NCI-H2107 treated with DMSO at 0.1 percent for 48 hours (cell line): ENCODE results near the gene C1orf226.
A peak's percentile ranks its signal among the peaks of the same experiment; 100 is the strongest.

Source experiments
- DNase-seq: peaks from one replicate; lab custom pipeline; 2025; ENCODE audit not compliant: unreplicated experiment; lab: John Stamatoyannopoulos, UW

The C1orf226 gene

DNA sequence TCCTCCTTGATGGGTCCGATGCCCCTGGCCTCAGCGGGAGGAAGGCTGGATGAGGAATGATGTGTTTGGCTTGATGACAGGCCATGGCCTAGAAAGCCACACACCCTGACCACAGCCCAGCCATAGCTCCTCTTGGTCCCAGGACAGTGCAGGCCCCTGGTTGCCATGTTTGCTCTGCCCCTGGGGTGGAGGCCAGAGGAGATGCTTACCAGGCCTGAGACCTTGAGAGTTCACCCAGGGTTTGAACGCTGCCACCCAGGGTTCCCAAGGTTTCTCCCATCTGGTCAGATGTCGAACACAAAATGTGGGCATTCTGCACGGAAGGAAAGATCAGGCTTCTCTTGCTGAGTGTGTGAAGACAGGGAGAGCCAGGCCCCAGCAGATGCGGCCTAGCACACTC, 2.6 kb downstream of the C1orf226 start:
- DNase-seq, result no peak

DNA sequence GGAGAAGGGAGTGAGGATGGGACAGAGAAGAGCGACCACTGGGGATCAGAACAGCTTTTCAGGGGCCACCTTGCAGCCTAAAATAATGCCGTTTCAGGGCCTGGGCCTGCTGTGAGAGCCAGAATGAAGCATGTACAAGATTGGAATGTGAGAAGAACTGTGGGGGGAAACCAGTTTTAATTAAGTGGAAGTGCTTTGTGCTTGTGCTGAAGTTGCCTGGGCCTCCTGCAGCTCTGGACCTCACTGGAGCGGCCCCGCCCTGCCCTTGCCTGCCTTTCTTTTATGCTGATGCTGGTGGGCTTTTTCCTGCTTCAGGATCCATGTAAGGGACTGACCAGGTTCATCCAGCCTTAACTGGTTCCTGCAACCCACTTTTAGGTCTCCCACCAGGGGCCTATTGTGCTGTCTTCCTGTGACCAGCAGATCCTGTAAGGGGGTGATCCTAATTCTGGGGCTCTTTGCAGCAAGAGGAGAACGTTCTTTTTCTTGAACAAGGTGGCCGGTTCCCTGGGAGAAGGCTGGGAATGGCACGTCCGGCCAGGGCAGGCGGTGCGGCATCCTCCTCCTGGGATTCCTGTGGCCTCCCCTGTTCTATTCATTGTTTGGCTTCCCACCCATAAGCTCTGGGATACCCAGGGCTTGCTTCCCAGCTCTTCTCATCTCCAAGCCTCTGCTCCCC, 3.2 kb downstream of the C1orf226 start:
- DNase-seq, result no peak

DNA sequence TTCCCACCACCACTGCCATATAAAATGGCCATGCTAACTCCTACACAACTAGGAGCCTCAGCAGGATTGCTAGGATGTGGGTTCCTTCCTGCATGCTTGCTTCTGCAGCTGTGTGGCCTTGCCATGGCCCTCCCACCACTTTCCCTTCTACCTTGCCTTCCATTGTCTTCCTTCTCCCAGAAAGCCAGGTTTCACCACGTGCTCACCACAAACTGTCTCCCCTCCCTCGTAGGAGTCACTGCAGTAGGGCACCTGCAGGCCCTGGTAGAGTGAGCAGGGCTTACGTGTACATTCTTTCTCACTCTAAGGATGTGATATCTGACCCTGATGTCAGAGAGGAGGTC, 3.7 kb downstream of the C1orf226 start:
- DNase-seq, result no peak

DNA sequence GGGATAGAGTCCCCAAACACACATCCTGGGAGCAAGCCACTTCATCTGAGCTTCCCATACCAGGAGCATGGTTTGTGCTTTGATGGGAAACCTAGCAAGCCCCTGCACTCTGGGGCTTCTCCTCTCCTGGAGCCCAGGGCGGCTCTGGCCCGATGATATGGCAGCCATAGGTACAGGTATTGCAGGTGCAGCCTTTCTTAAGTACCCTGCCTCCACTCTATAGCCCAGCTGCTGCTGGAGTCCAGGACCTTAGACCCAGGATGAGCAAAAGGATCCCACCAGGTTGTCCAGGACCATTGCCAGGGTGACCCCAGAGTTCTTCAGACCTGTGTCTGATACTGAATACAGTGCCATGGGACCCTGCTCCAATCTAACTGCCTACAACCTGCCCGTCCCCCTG, 4.2 kb downstream of the C1orf226 start:
- no peak for DNase-seq

DNA sequence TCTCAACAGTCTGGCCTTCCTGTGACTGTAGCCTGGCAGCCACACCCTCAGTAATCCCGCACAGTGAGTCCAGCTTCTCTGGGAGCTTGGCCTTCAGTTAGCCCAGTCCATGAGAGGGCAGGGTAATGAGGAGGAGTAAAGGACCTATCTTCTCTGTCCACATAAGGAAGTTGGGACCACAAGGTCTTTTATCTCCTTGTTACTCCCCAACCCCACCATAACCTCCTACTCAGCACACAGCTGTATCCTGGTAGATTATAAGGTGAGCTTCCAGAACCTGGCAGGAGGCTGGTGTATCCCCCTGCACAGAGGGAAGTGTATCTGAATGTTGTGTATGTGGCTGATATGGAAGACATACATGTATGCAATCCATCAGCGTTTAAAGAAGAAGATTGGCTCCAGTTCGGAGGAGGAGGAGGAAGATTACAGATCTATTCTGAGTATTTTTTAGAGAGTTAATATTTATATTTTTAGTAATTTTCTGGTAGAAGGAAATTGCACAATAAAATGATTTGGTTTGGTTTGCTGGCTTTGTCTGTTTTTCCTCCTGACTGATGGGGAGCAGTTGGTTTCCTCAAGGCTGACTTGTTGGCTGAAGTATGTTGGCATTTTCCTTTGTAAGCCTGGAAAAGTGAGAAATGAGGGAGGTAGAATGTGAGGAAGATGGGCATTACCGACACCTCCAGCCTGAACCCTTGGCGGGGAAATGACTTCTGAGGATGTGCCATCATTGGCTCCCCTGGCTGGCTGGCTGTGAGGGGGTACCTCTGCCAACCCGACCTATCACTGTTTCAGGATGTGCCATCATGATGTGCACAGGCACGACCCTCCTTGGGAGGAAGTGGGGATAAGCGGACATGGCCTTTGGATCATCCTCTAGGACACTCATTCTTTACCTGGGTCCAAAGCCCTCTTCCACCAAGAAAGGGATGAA, 5.0 kb downstream of the C1orf226 start:
- no peak for DNase-seq

DNA sequence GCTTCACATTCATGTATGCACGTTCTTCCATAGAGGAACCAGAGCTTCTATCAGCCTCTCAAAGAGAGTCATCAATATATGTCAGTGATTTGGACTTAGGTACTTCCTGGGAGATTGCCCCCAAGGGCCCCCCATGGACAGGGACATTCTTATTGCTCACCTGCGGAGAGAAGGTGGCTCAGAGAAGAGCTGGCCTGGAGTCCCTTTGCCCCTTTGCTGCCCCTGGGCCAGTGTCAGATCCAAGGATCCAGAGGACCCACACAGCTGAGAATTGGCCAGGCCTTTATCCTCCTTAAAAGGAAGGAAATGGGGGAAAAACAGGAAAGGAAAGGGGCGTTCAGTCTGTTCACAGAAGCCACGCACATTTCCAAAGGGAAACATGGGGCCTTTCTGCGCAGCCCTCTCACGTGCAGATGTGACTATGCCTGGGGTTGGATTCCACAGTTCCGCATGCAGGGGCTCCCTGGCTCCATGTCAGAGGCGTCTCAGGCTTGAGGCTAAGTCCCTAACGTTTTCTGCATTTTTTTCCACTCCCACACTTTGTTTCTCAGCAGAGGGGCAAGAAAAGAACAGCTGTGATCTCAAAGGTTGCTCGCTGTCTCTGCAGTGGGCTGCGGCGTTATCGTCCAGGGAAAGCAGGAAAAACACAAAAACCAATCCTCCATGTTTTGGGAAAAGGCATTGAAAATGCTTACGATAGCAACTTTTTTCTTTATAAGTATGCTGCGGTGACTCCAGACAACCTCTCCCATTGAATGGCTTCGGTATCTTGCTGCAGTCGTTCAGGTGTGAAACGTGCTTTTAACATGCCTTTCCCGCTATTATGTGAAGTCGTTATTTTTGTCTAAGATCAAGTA, 5.9 kb downstream of the C1orf226 start:
- DNase-seq, result no peak

DNA sequence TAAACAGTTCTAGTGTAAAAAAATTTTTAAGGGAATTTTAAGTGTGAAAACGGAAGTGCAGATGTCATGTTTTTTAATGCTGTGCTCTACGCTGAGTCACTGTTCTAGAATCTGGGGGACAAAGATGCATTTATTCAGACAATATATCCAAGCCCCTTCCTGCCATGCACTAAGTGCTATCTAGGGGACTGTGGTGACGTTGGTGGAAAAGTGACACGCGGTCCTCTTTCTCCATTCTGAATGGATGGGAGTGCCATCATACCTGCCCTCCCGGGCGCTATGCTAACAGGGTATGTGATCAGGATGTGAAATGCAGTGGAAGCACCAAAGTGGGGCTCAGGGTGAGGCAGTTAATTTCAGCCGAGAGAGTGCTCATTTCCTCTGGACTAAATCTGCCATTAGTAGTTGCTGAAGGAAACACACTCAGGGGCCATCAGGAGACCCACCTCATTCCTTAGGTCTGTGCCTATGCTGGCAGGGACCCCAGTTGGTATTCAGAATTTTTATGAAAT, 6.6 kb downstream of the C1orf226 start:
- no peak for DNase-seq

DNA sequence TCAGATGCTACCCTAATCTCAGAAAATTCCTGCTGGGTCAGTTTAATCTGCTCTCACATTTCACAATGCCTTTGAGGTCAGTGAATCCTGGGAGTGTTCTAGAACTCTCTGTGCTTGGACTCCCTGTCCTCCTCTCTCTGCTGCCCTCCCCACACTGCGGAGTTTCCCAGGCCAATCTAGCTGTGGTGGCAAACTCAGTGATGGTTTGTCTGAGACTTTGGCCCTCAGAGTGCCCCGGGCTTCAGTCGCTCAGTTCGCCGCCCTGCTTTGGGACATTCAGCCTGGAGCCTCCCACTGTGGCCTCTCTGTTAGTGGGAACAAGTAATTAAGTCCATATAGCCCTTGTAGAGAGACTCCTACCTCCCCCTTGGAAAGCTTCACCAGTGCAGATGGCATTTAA, 7.1 kb downstream of the C1orf226 start:
- no peak for DNase-seq

DNA sequence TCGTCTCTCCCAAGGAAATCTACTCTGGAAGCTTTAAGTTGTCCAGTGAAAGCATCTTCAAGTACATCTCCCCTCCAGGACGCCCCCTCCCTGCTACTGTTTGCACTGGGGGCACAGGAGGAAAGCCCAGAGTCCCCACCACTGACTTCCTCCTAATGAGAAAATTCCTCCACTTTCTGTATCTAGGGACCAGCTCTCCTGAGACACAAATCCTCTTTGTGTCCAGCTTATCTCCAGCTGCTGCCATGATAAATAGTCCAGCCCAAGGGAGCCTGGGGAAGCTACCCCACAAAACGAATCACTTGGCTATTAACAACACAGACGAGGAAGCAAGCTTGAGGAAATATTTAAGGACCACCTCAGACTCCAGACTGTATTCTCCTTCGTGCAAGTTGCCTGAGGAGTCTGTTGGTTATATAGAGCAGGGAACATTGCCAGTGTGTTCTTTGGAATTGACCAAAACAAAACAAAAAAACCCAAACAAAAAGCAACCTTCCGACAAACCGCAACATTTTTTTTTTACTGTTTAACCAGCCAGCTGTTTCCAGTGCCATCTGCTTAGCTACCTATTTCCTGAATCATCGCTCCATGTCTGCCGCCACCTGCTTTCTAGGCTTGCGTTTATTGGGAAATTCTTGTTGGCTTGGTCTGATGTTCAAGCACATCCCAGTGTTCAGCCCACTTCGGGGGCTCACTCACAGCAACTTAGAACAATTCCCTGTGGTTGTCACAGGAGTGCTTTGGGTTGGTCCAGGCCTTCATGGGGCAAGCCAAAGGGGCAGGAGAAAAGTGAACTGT, 7.7 kb downstream of the C1orf226 start:
- DNase-seq, result peak; percentile 69

DNA sequence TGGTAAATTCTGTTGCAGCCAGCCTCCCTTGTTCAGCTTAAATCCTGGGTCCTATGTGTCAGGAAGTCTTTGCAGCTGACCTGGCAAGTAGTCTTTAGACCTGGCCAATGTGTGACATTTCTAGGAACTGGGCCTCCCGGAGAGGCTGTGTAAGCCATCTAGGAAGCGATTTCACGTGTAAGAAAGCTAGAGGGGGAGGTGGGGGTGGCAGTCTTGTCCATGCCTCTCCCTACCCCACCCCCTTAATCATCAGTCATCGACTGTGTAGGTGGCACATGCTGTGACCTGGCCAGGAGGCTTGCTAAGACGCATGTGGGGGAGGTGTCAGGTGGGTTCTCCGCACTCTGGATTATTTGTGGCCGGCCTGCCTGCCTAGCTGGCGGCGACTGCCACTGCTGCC, 8.4 kb downstream of the C1orf226 start:
- no peak for DNase-seq

DNA sequence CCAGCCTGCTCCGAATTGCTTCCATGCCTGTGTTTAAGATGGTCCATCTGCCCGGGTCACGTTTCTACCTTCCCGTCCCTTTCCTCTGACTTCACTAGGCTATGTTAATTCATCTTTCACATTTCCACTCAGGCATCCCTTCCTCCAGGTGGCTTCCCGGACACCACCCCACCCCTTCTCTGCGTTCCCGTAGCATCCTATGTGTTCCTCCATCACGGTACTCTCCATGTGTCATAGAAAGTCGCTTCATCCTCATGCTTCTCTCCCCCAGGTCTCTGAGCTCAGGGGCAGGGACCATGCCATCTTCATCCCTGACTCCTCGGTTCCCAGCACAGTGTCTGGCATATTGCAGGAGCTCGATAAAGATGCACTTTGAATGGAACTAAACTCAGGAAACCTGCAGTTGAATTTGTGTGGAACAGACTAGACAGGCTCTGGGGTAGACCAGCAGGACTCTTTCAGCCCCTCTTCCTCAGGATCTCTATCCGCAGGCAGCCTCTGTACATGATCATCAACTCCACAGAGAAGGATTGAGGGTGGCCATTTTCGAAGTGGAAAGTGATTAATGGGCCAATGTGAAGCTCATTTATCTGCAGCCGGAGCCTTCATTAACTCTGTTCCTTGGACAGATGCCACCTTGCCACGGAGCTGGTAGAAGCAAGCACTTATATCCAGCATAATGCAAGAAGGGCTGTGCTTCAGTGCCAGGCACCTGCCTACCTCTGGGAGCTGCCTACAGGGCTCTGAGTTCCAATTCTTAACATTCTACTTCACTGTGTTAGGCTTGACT, 9.1 kb downstream of the C1orf226 start:
- no peak for DNase-seq

DNA sequence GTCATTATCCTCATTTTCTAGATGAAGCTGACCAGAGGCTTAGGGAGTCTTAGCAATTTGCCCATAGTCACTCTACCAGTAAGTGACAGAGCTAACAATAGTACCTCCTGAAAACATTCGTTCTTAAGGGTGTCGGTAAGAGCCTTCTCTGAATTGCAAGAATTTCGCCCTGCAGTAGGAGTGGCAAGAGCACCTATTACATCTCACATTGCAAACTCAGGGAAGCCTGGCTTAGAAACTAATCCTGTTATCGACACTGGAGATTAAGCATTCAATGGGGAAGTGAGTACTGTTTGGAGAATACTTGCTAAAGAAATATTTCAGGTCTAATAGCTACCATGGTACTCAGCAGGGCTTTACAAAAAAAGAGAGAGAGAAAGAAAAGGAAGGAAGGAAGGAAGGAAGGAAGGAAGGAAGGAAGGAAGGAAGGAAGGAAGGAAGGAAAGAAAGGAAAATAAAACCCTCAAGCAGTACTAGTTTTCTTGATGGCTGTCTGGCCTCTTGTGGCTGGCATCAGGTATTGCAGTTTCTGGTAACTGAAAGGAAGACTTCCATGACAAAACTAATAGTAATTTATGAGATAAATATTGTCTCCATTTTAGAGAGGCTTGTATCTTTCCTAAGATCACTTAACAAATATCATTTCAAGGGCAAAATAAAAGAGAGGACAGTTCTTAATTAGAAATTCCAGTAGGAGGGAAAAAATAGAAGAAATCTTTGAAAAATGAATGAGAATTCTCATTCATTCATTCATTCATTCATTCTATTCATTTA, 10.4 kb downstream of the C1orf226 start:
- peak; percentile 56 for DNase-seq

DNA sequence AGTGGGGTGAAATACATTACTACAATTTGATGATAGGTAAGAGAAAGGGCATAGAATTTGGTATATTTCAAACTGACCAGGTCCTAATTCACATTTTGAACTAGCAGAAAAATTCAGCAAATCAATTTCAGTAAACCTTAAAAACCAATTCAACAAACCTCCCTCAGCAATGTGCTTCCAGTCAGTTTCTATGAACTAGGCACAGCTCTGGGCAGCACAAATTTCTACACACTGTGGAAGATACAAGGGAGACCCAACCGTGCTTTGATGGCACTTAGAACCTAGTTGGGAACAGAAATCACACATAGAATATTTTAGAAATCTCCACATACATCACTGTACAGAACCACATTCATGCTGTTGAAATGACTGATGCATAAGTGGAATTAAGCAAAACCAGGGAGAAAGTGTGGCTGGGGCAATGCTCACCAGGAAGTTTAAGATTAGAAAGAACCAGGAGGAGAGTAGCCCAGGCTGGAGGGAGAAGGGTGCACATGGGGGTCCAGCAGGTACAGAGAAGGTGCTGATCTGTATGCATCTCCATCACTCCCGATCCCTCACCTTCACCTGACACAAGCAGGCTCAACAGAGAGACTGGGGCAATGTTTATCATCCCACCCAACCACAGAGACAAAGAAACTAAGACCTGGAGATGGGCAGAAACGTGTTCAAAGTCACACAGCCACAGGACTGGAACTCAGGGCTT, 14.8 kb downstream of the C1orf226 start:
- no peak for DNase-seq

DNA sequence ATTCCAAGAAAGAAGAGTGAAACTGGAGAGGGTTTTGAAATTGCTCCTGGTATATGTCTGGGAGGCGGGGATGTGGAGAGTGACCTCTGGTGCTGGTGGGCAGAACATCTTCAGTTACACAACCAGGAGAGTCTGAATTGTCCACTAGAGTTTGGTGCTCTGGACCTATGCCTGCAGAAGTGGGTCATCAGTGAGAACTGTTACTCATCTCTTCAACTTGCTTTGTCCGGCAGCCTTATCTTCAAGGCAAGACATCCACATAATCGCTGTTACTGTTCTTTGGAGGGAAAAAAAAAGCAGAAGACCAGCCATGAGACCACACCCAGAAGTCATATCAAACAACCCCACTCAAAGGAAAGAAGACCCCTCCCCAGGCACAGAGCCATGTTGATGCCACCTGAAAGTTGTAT, 15.5 kb downstream of the C1orf226 start:
- DNase-seq, result no peak

DNA sequence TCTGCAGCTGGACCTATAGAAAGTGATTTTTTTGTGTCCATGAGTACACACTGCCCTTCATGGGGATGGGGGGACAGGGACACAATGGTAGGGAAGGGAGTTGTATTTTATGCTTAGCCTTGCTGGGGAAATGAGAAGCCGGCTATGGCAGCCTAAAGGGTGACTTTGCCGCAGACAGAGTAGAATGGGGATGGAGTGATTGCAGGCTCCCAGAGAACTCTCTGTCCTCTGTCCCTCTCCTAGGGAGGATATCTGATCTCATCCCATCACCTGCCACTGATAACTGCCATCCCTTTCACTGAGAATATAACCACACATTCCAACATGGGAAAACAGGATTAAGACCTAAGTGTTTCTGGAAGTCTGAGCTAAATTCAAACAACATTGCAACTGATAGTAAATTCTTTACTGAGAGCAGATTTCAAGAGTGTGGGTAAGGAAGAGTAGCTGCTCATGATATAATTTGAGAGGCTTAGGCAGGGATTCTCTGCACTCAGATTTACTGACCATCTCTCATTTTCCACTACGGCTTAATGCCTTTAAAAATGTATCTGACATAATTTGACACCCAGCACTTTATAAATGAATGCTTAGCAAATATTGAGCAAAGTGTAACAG, 16.5 kb downstream of the C1orf226 start:
- DNase-seq, result peak; percentile 47

DNA sequence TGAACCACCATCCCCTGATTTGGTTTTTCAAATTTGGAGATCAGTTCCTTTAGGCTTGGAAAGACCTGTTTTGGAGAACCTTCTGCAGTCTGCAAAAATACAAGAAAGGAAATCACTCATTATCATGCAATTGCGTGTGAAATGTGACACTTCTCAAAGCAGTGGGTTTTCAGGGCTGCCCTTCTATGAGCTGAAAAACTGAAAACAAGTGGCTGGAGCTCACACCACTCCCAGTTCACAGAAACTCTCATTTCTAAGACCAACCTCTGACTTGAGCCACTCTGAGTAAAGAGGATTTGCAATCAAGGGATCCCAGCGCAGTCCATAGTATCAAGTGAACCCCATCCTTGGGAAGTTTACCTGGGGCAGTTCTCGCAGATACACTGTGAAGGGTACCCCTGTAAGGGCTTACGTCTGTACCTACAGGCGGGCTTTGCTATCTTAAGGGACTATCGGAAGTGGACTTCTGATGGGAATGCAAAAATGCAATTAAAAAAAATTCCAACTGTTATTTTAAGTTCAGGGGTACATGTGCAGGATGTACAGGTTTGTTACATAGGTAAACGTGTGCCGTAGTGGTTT, 17.6 kb downstream of the C1orf226 start:
- DNase-seq, result no peak

DNA sequence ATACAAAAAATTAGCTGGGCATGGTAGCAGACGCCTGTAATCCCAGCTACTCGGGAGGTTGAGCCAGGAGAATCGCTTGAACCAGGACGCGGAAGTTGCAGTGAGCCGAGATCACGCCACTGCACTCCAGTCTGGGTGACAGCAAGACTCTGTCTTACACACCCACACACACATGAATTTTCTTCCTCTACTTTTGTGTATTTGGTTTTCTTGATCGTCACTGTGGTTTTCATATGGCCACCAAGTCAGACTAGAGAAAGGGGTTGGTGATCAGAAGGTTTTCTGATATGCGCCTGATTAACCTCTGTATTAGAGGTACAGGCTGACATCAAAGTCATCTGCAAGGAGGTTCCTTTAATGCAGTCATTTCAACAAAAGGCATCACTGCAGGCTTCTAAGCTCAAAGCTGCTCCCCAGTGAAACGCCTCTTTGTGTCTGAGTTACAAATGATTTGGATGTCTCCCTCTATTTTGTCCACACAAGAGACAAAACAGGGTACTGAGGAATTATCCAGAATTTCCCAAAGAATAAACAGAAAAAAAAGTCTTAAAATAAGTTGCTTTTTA, 19.3 kb downstream of the C1orf226 start:
- no peak for DNase-seq
